AG08395 (cell line): ENCODE measurements around the gene RAI1.

Source experiments
- DNase-seq: peaks from one replicate; pipeline ENCODE4 v3.0.0; 2012; ENCODE audit warnings: mixed read lengths, low spot score

The RAI1 gene

GRCh38 chr17:17749025-17749772 lies 67.9 kb downstream of the RAI1 start:
- DNase-seq: no peak

GRCh38 chr17:17749921-17750320 lies 68.7 kb downstream of the RAI1 start:
- DNase-seq: peak; percentile 48

GRCh38 chr17:17750881-17751280 lies 69.6 kb downstream of the RAI1 start:
- no peak for DNase-seq

- DNase-seq: no peak
These were observed 70.3 kb downstream of the RAI1 start for GRCh38 chr17:17751489-17752088.

GRCh38 chr17:17752089-17752820 lies 71.0 kb downstream of the RAI1 start:
- peak; percentile 99 for DNase-seq

- DNase-seq: no peak
These were observed 71.6 kb downstream of the RAI1 start for GRCh38 chr17:17752821-17753321.

GRCh38 chr17:17754719-17755686 lies 73.7 kb downstream of the RAI1 start:
- no peak for DNase-seq

GRCh38 chr17:17755715-17756114 lies 74.5 kb downstream of the RAI1 start:
- DNase-seq: no peak

GRCh38 chr17:17757391-17757791 lies 76.1 kb downstream of the RAI1 start:
- no peak for DNase-seq

GRCh38 chr17:17757956-17758845 lies 76.9 kb downstream of the RAI1 start:
- DNase-seq: no peak

GRCh38 chr17:17758941-17759563 lies 77.8 kb downstream of the RAI1 start:
- no peak for DNase-seq

GRCh38 chr17:17760350-17760749 lies 79.1 kb downstream of the RAI1 start:
- no peak for DNase-seq

GRCh38 chr17:17760872-17761550 lies 79.8 kb downstream of the RAI1 start:
- DNase-seq: no peak

- DNase-seq: no peak
These were observed 80.9 kb downstream of the RAI1 start for GRCh38 chr17:17761894-17762743.

- DNase-seq: no peak
These were observed 81.5 kb downstream of the RAI1 start for GRCh38 chr17:17762744-17763105.

- DNase-seq: no peak
These were observed 81.9 kb downstream of the RAI1 start for GRCh38 chr17:17763136-17763535.

GRCh38 chr17:17763734-17764133 lies 82.5 kb downstream of the RAI1 start:
- no peak for DNase-seq

- no peak for DNase-seq
These were observed 84.3 kb downstream of the RAI1 start for GRCh38 chr17:17765359-17766076.
